Common myeloid progenitor, CD34-positive (primary cell): ENCODE data around the gene GJC2.
"Not testable (repeated sequence)": the region's sequence is repeated elsewhere in the genome, so short reads cannot be mapped to it uniquely, and the experiment has no call there.

Experiments used
- CTCF ChIA-PET: fragments of 350-600 bp; sonication (Branson Sonifier 250); formaldehyde crosslinking; loops from one replicate; lab custom pipeline; 2021; ENCODE audit warnings: antibody characterized with exemption; lab: Charles Lee
- POLR2A ChIA-PET: fragments of 350-600 bp; sonication (Branson Sonifier 250); formaldehyde crosslinking; loops from one replicate; lab custom pipeline; 2021; ENCODE audit warnings: antibody characterized with exemption; lab: Charles Lee
- DNase-seq, 3 donors: peaks; one replicate each; pipeline versions ENCODE4 v3.0.0 to v3.0.0-alpha.2; 2013
- H3K27ac ChIP-seq, 2 experiments: 1 replicate in 1 of 2; 2 replicates in 1 of 2; pipeline ENCODE4 v1.7.0; 2013; ENCODE audit warnings: inconsistent platforms in 2 of 2, low read length in 2 of 2, mild to moderate bottlenecking in 2 of 2, low read depth in 1 of 2, moderate library complexity in 1 of 2; ENCODE audit not compliant: severe bottlenecking in 2 of 2, insufficient read depth in 1 of 2, poor library complexity in 1 of 2
- H3K27me3 ChIP-seq, 5 experiments: replicated peaks in 2 of 5; 1 replicate in 3 of 5; 2 replicates in 2 of 5; pipeline versions ENCODE4 v1.6.1 to v1.7.0; 2013; ENCODE audit warnings: low read length in 4 of 5, mild to moderate bottlenecking in 2 of 5, moderate library complexity in 2 of 5, inconsistent platforms in 1 of 5; ENCODE audit not compliant: insufficient read depth in 5 of 5, control insufficient read depth in 4 of 5
- H3K36me3 ChIP-seq, 4 experiments: 1 replicate in 2 of 4; 2 replicates in 2 of 4; pipeline versions ENCODE4 v1.6.1 to v1.7.0; 2013; ENCODE audit warnings: low read length in 3 of 4, control low read depth in 1 of 4, mild to moderate bottlenecking in 1 of 4; ENCODE audit not compliant: control insufficient read depth in 4 of 4, insufficient read depth in 4 of 4
- H3K4me1 ChIP-seq, 4 experiments: 1 replicate in 3 of 4; 2 replicates in 1 of 4; pipeline versions ENCODE4 v1.6.1 to v1.7.1; 2013; ENCODE audit warnings: low read length in 3 of 4, mild to moderate bottlenecking in 3 of 4, control low read depth in 1 of 4, inconsistent platforms in 1 of 4, moderate library complexity in 1 of 4; ENCODE audit not compliant: control insufficient read depth in 4 of 4, insufficient read depth in 4 of 4; ENCODE audit errors: control extremely low read depth in 1 of 4
- H3K4me3 ChIP-seq, 7 experiments: 1 replicate in 4 of 7; 2 replicates in 3 of 7; pipeline versions ENCODE4 v1.5.1 to v1.7.0; 2013; ENCODE audit warnings: mild to moderate bottlenecking in 7 of 7, low read length in 6 of 7, moderate library complexity in 6 of 7, inconsistent platforms in 2 of 7, low read depth in 2 of 7, control low read depth in 1 of 7; ENCODE audit not compliant: insufficient read depth in 4 of 7, control insufficient read depth in 1 of 7; ENCODE audit errors: extremely low read depth in 1 of 7
- H3K9me3 ChIP-seq, 5 experiments: 1 replicate in 4 of 5; 2 replicates in 1 of 5; pipeline versions ENCODE4 v1.6.1 to v1.7.1; 2013; ENCODE audit warnings: low read length in 4 of 5, mild to moderate bottlenecking in 2 of 5, inconsistent platforms in 1 of 5, low read depth in 1 of 5, moderate library complexity in 1 of 5; ENCODE audit not compliant: control insufficient read depth in 4 of 5, insufficient read depth in 2 of 5; ENCODE audit errors: control extremely low read depth in 1 of 5
- whole genome bisulfite sequencing: methylation state at CpG from one replicate; pipeline ENCODE4 v1.1.5; 2013; ENCODE audit not compliant: insufficient coverage; 5-methylcytosine and 5-hydroxymethylcytosine counted together

GJC2 gene

DNA sequence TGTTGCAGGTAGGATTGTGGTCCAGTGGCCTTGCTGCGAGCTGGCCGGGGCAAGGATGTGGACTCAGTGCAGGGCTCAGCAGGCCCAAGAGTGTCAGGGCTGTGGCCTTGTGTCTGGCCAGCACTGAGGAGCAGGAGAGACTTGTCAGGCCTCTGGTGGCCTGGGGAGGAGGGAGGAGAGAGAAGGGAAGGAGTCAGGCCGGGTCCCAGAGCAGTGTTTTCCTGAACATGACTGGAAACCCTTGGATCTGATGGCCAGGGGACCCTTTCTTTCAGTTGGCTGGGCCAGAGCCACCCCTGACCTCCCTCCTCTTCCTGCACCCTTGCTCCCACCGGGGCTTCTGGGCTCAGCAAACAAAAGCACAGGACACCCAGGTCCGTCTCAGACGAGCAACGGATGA, 20.9 kb downstream of the GJC2 start:
- ChIA-PET CTCF (interaction anchor here (1.5 kb wide), 1 partner anchor 33 kb away, joined by 3 read pairs; no protein-coding TSS in a partner anchor), POLR2A (no interaction called here)
- peaks cover 3 to 14% (median 11%) of the 10 kb centered on the region in 4 experiments for H3K4me1 ChIP-seq
- H3K27ac ChIP-seq: no peak overlapping the region
- no peak overlapping the region for H3K4me3 ChIP-seq
- 89% methylated on average over 6 of the region's 7 CpGs for WGBS
- H3K27me3 ChIP-seq: no peaks in the 10 kb centered on the region
- no peak for DNase-seq
- no peaks in the 10 kb centered on the region for H3K9me3 ChIP-seq
- H3K36me3 ChIP-seq: peaks cover 0 to 14% (median 3%) of the 10 kb centered on the region in 4 experiments

DNA sequence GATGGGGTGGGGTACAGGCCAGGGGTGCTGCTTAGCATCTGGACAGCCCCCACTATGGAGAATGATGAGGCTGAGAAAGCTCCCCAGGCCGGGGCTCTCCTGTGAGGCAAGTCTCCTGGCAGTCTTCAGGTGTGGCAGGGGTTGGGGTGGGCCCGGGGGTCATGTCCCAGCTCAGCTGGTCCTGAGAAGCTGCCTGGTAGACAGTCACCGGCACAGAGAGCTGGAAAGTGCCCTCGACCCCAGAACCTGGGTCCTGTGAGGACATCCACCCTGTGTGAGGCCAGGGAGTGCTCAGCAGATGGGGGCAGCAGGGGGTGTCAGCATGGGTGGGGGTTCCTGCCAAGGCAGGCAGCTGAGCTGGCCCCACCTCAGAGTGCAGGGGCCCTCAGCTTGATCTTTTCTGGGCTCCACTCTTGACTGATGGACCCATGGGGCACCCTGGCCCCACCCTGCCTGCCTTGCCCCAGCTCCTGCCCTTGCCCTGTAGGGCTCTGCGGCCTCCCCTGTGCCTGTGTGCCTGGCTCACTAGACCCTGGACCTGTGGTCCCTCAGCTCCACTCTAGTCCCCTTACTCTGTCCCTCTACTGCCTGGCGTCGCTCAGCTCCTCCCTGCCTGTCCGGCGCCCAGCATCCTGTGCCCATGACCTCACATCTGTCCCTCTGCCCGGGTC, 21.6 kb downstream of the GJC2 start:
- WGBS: 87% methylated on average over 9 of the region's 10 CpGs
- H3K36me3 ChIP-seq: peaks cover 0 to 16% (median 4%) of the 10 kb centered on the region in 4 experiments
- peaks cover 3 to 12% (median 9%) of the 10 kb centered on the region in 4 experiments for H3K4me1 ChIP-seq
- H3K27ac ChIP-seq: no peak overlapping the region
- POLR2A ChIA-PET: no interaction called here
- CTCF ChIA-PET: interaction anchor here (0.6 to 1.5 kb wide), 5 partner anchors 15 to 41 kb away, joined by 3 to 4 read pairs (median 3); partner anchors contain the start of gene GJC2
- H3K27me3 ChIP-seq: no peaks in the 10 kb centered on the region
- H3K9me3 ChIP-seq: no peaks in the 10 kb centered on the region
- DNase-seq: no peak
- no peak overlapping the region for H3K4me3 ChIP-seq

DNA sequence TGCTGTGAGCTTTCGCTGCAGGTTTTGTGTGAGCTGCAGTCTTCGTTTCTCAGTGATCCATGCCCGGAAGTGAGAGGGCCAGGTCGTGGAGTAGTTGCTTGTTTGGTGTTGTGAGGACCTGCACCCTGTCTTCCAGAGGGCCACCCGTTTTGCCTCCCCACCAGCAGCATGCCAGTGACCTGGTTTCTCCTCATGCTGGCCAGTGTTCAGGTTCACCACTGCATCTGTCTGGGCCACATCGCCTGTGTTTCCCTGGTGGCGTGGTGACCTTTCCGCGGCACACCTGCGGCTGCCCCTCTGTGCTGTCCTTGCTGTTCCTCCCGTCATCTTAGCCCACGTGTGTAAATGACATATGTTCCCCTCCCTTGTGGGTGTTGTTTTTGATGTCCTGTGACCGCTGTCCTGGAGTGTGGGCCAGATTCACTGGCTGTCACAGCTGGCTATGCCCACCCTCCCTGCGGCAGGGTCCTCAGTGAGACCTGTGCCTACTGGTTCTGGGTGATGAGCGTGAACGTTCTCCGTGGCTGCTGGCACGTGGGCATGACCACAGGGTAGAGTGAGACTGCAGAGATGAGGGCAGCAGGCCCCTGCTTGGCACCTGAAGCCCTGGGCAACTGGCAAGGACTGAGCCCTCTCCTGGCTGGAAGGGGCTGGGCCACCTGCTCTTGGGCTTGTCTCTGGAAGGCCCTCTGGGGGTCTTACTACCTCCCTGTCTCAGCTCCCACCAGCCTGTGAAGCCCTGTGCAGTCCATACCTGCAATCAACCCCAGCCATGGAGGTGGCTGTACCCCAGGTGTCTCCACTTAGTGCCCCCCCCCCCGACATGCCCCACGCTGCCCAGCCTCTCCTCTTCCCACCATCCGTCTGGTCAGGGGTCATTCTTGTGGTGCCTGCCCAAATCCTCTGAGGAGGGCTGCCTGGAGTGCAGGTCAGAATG, 23.1 kb downstream of the GJC2 start:
- Histone ChIP-seq H3K36me3 (peaks cover 0 to 16% (median 4%) of the 10 kb centered on the region in 4 experiments), H3K27me3 (no peaks in the 10 kb centered on the region), H3K27ac (no peak overlapping the region), H3K9me3 (no peaks in the 10 kb centered on the region), H3K4me1 (peaks cover 0 to 17% (median 9%) of the 10 kb centered on the region in 4 experiments), H3K4me3 (no peak overlapping the region)
- DNase-seq: no peak
- 95% methylated on average over 17 of the region's 21 CpGs for WGBS
- ChIA-PET CTCF (no interaction called here), POLR2A (no interaction called here)

DNA sequence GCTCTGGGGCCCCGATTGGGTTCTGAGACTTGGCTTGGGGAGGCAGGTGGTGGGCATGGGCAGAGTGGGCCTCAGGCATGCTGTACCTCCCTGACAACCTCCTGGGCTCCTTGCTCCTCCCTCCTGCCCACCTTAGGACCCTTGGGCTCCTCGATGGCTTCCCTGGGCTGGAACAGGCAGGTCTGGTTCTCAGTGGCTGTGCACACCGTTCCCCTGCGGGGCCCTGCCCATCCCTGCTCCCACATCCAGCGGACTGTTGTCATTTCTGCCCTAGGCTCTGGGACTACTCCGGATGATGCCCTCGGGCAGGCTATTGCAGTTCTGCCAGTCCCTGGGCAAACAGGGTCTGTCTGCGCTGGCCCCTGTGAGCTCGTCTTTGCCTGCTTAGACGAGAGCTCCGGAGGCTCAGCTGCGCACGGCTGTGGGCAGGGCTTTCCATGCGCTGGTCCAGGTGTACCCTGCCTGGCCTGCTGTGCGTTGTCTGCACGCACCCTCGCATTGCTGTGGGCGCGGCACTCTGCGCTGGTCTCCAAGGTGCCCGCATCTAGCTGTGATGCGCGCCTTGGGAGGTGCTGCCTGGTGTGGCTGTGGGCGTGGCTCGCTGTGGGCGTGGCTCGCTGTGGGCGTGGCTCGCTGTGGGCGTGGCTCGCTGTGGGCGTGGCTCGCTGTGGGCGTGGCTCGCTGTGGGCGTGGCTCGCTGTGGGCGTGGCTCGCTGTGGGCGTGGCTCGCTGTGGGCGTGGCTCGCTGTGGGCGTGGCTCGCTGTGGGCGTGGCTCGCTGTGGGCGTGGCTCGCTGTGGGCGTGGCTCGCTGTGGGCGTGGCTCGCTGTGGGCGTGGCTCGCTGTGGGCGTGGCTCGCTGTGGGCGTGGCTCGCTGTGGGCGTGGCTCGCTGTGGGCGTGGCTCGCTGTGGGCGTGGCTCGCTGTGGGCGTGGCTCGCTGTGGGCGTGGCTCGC, 24.1 kb downstream of the GJC2 start:
- POLR2A ChIA-PET, CTCF ChIA-PET, H3K27ac ChIP-seq, H3K9me3 ChIP-seq, H3K27me3 ChIP-seq, H3K4me3 ChIP-seq: not testable (repeated sequence)
- peaks cover 0 to 16% (median 4%) of the 10 kb centered on the region in 4 experiments for H3K36me3 ChIP-seq
- peaks cover 0 to 27% (median 16%) of the 10 kb centered on the region in 4 experiments for H3K4me1 ChIP-seq
- 91% methylated on average over 16 of the region's 69 CpGs for WGBS
- peak in 1 of 3 donors; percentile 41 for DNase-seq

- CTCF ChIA-PET: no interaction called here
- 91% methylated on average over 52 of the region's 52 CpGs for WGBS
- POLR2A ChIA-PET: no interaction called here
These were observed 25.0 kb downstream of the GJC2 start for GRCh38 chr1:228174482-228175315.

More at GRCh38 chr1:228174482-228175315, 25.0 kb downstream of the GJC2 start:
- Histone ChIP-seq H3K4me3 (no peak overlapping the region), H3K36me3 (peaks cover 0 to 16% (median 4%) of the 10 kb centered on the region in 4 experiments), H3K27ac (no peak overlapping the region), H3K9me3 (no peaks in the 10 kb centered on the region), H3K27me3 (no peaks in the 10 kb centered on the region), H3K4me1 (peaks cover 4 to 36% (median 25%) of the 10 kb centered on the region in 4 experiments)
- peak in 2 of 3 donors; percentile 49 to 62 for DNase-seq
